Prostate gland (tissue), 2 donors: ENCODE results near the gene FAM170B. TPM values are rescaled to one million over a fixed set of nuclear protein-coding genes. Genes with fewer than 3 reads are reported as not detected.

ENCODE experiments used
- DNase-seq: peaks from one replicate; pipeline ENCODE4 v3.0.0-alpha.2; 2019; ENCODE audit warnings: low spot score
- H3K27ac ChIP-seq, 2 donors: fragments of 200-600 bp; sonication (generic); 2 replicates each; pipeline ENCODE4 v1.5.1; 2017 to 2019
- H3K27me3 ChIP-seq: fragments of 200-600 bp; sonication (generic); replicated peaks from 2 replicates; pipeline ENCODE4 v1.5.1; 2019; ENCODE audit not compliant: insufficient read depth
- H3K36me3 ChIP-seq, 2 donors: fragments of 200-600 bp; sonication (generic); 1 replicate in 1 of 2; 2 replicates in 1 of 2; pipeline versions ENCODE4 v1.5.1 to v1.8.1; 2017 to 2019
- H3K4me1 ChIP-seq: fragments of 200-600 bp; sonication (generic); replicated peaks from 2 replicates; pipeline ENCODE4 v1.5.1; 2019
- H3K4me3 ChIP-seq, 2 donors: fragments of 200-600 bp; sonication (generic); 2 replicates each; pipeline ENCODE4 v1.5.1; 2017 to 2019
- H3K9me3 ChIP-seq: fragments of 200-600 bp; sonication (generic); 2 replicates; pipeline ENCODE4 v1.5.1; 2017
- CTCF ChIP-seq, 4 experiments: fragments of 200-600 bp in 2 of 4; fragments of 450-650 bp in 2 of 4; sonication (generic) in 2 of 4; IDR thresholded peaks; 1 replicate in 3 of 4; 2 replicates in 1 of 4; pipeline ENCODE4 v1.5.1; 2016 to 2019; ENCODE audit warnings: antibody characterized with exemption in 4 of 4, mild to moderate bottlenecking in 2 of 4, moderate library complexity in 2 of 4
- POLR2A ChIP-seq: fragments of 450-650 bp; IDR thresholded peaks from one replicate; pipeline ENCODE4 v1.6.1; 2016; ENCODE audit warnings: antibody characterized with exemption, mild to moderate bottlenecking
- POLR2AphosphoS5 ChIP-seq: sonication (generic); formaldehyde crosslinking; IDR thresholded peaks from one replicate; pipeline ENCODE4 v1.6.1; 2017; ENCODE audit warnings: antibody characterized with exemption
- WGBS: methylation state at CpG from one replicate; pipeline ENCODE4 v1.1.5; 2018; 5-methylcytosine and 5-hydroxymethylcytosine counted together
- intact Hi-C: fragments of 100-400 bp; cut with DNase I; formaldehyde crosslinking; loops from one replicate; pipeline ENCODE4 v1.14.2; 2022
- total RNA-seq, 2 donors: library from RNA; depleted of rRNA; stranded (reverse); fragments of >200 nt; gene quantifications; one replicate each; pipeline ENCODE4 v1.1.0, GENCODE V29; 2016

FAM170B gene
- total RNA-seq, 2 donors from 2014 or later: not detected

GRCh38 chr10:49119746-49120145, 14.1 kb downstream of the FAM170B start:
- no peak overlapping the region for H3K27ac ChIP-seq
- WGBS: 56% methylated on average over 3 of the region's 3 CpGs
- no peaks in the 10 kb centered on the region for H3K27me3 ChIP-seq
- H3K36me3 ChIP-seq: no peaks in the 10 kb centered on the region
- DNase-seq: no peak
- intact Hi-C loops: loop anchor here (5.0 kb wide), 1 partner anchor 107 kb away; no protein-coding TSS in a partner anchor
- H3K4me3 ChIP-seq: no peak overlapping the region
- no peak for TF ChIP-seq CTCF (IDR thresholded peaks at IDR 0.05)
- TF ChIP-seq POLR2AphosphoS5: no peak
- no peak for TF ChIP-seq POLR2A
- no peaks in the 10 kb centered on the region for H3K4me1 ChIP-seq
- H3K9me3 ChIP-seq: no peaks in the 10 kb centered on the region

DNA sequence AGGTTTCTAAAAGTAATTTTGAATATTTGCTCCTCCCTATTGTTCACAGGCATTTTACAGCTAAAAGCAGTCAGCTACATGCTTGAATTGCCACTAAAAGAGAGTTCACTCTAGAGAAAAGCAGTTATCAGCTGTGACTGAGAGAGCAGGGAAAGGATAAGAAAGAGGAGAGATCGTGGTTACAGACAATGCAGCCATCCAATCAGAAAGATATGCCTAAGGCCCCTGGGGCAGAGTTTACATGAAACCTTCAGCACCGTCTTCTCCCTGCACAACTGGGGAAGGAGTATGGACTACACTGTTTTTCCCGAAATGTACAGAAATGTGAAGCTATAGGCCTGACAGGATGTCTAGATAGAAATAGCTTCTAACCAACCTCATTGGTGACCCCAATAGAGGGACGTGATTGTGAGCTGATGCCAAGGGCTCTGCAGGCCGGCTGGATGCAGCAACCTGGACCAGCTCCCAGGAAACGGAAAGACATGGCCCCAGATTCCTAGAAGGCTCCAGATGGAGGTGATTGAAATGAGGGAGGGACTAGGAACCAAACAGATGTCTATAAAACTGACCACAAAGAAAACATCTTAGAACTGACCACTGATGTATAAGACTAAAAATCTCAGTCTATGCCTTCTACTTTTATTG, 15.3 kb downstream of the FAM170B start:
- no peak for TF ChIP-seq CTCF (IDR thresholded peaks at IDR 0.05)
- no peak for TF ChIP-seq POLR2A
- no peak for TF ChIP-seq POLR2AphosphoS5
- Histone ChIP-seq H3K27ac (no peak overlapping the region), H3K27me3 (no peaks in the 10 kb centered on the region)

DNA sequence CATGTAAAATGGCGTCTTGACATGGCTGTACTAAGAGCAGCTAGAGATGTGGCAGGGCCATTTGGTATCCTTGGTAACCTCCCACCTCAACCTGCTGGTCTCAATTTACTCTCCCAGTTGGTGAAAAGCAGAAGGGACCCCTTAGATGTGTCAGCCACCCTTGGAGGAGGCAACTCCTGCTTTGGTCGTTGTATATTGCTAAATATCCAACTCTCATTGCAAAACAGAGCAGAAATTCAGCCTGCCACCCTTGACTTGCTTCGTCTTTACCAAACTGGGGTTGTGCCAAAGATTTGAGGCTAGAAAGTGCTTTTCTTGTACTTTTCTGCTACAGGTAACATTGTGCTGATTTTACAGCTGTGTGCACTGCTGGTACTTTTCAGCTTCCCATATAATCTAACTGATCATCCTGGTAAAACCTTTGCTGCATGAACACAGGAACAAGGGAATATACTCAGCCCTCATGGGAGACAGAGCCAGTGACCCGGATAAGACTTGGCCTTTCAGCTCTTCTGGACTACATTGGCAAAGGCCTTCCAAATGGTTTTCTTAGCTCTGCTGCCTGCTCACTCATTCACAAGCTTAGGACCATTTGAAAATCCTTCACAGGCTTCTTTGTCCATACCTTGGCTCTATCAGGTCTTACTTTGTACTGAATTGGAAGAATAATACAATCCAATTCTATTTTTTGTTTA, 16.3 kb downstream of the FAM170B start:
- intact Hi-C loops: loop anchor here (5.0 kb wide), 1 partner anchor 105 kb away; no protein-coding TSS in a partner anchor
- 77% methylated on average over 4 of the region's 4 CpGs for WGBS
- no peaks in the 10 kb centered on the region for H3K27me3 ChIP-seq
- no peak for TF ChIP-seq POLR2A
- TF ChIP-seq POLR2AphosphoS5: no peak
- no peak for TF ChIP-seq CTCF (IDR thresholded peaks at IDR 0.05)
- DNase-seq: no peak
- H3K4me3 ChIP-seq: no peak overlapping the region
- H3K36me3 ChIP-seq: no peaks in the 10 kb centered on the region
- H3K9me3 ChIP-seq: no peaks in the 10 kb centered on the region
- no peak overlapping the region for H3K27ac ChIP-seq
- H3K4me1 ChIP-seq: no peaks in the 10 kb centered on the region

More for the DNA sequence above, 15.3 kb downstream of the FAM170B start:
- WGBS: 69% methylated on average over 6 of the region's 6 CpGs
- Histone ChIP-seq H3K4me3 (no peak overlapping the region), H3K36me3 (no peaks in the 10 kb centered on the region), H3K4me1 (no peaks in the 10 kb centered on the region), H3K9me3 (no peaks in the 10 kb centered on the region)
- no peak for DNase-seq
- intact Hi-C loops: loop anchor here (5.0 kb wide), 1 partner anchor 106 kb away; no protein-coding TSS in a partner anchor

DNA sequence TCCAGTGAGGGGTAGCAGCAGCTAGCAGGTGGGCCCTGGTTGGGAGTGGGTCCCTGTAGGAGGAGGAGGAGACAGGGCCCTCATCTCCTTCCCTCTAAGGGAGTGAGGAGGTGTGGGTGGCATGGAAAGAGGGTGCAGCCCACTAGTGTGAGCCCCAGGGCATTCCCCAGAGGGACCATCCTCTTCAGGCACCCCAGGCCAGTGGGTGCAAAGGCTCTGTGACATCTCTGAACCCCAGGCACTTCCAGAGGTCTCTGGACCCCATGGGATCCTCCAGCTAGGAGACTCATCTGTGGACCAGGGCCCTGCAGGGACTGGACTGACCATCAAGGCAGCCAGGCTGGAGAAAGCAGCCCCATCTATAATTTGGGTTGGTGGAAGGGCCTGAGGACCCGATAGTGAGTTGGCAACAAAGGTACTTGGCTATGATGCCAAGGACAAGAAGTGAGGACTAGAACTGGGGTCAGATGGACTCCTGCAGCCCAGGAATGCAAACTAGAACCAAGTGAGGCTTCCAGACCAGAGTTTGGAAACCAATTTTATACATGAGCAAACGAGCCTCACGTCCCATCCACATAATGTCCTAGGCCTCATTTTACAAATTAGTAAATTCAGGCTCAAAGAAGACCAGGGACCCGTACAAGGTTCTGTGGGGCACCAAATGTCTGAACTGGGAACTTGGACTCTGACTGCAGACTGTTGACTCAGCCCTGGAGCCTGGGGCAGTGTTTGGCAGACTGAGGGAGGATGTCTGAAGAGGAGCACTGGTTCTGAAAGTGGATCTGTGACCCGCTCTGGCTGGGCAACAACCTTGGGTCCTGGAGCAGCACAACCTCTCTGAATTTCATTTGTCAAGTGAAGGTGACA, 17.1 kb downstream of the FAM170B start:
- Histone ChIP-seq H3K9me3 (no peaks in the 10 kb centered on the region), H3K4me1 (no peaks in the 10 kb centered on the region), H3K27ac (no peak overlapping the region), H3K36me3 (no peaks in the 10 kb centered on the region), H3K27me3 (no peaks in the 10 kb centered on the region), H3K4me3 (no peak overlapping the region)
- intact Hi-C loops: loop anchor here (5.0 kb wide), 1 partner anchor 104 kb away; no protein-coding TSS in a partner anchor
- TF ChIP-seq POLR2AphosphoS5 (no peak), CTCF (IDR thresholded peaks at IDR 0.05) (no peak), POLR2A (no peak)
- no peak for DNase-seq
- 74% methylated on average over 5 of the region's 5 CpGs for WGBS
